ENCODE measurements around the gene SYCE3.
A peak's percentile ranks its signal among the peaks of the same experiment; 100 is the strongest.
"Not testable (repeated sequence)": the region's sequence is repeated elsewhere in the genome, so short reads cannot be mapped to it uniquely, and the experiment has no call there.

SYCE3 gene

GRCh38 chr22:50529897-50530579 is 32.7 kb downstream of the SYCE3 start, which contains the start of gene TYMP:
Gene TYMP, minus strand, starts transcription at chr22:50530012. Its CDS starts 303 bp downstream, at chr22:50529709.
- peak; percentile 54 to 61 for DNase-seq

DNA sequence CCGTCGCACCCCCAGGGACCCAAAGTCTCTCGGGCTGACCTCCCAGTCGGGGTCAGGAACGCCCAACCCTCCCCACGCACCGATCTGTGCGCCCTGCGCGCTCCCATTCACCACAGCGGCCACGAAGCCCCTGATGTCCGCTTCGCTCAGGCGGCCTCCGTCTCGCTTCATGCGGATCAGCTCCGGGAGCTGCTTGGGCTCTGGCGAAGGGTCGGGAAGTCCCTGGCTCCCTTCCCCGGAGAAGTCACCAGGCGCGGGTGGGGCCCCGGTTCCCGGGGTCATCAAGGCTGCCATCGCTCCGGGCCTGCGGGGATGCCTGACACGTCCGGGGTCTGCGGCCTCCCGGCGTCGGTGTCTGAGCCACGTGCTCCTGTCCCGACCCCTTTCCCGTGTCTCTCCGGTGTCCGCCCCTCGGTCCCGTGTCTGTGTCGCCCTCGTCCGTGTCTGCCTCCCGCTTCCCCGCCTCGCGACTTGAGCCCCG is 33.3 kb downstream of the SYCE3 start:
- DNase-seq: no peak

GRCh38 chr22:50528682-50529415 is 33.9 kb downstream of the SYCE3 start:
- no peak for DNase-seq

GRCh38 chr22:50527921-50528681 is 34.6 kb downstream of the SYCE3 start:
- no peak for DNase-seq

GRCh38 chr22:50526834-50527801 is 35.6 kb downstream of the SYCE3 start:
- no peak for DNase-seq

- peak; percentile 80 to 81 for DNase-seq
Measured at GRCh38 chr22:50526108-50526833, 36.4 kb downstream of the SYCE3 start.

- DNase-seq: no peak
Measured at GRCh38 chr22:50525858-50526107, 36.9 kb downstream of the SYCE3 start.

GRCh38 chr22:50525104-50525857 is 37.4 kb downstream of the SYCE3 start, which contains the start of gene SCO2:
Gene SCO2, minus strand, starts transcription at chr22:50525598. Its CDS starts 1,187 bp downstream, at chr22:50524411.
- DNase-seq: peak; percentile 97 to 98

- DNase-seq: no peak
Measured at GRCh38 chr22:50524676-50525103, 38.0 kb downstream of the SYCE3 start.

DNA sequence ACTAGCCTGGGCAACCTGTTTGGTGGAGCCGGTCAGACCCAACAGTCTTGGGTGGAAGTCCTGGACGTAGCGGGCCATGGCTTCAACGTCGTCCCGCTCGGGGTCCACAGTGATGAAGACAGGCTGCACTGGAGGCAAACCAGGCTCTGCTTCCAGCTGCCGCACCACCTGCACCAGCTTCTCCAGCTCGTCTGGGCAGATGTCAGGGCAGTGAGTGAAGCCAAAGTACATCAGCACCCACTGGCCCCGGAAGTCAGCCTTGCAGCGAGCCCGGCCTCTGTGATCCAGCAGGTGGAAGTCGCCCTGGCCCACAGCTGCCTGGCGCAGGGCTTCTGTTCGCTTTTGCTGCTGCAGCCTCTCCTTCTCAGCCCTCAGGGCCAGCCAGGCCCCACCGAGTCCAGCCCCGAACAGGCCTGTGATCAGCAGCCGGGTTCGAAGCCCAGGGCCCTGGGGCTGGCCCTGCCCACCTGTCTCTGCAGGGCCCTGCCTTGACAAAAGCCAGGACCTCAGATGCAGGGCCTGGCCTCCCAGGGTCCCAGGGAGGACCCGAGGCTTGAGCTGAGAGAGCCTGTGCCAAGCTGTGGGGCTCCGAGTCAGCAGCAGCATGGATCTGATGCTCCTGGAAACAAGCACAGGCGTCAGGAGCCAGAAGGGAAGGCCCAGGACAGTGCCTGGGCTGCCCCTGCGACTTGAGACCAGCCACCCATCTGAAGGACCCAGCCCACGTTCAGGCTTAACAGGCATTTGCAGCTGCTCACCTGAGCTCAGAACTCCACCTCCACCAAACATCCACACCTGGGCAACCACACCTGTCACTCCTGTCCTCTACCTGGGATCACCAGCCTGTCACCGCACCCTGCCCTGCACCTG is 38.7 kb downstream of the SYCE3 start:
- DNase-seq: no peak

DNA sequence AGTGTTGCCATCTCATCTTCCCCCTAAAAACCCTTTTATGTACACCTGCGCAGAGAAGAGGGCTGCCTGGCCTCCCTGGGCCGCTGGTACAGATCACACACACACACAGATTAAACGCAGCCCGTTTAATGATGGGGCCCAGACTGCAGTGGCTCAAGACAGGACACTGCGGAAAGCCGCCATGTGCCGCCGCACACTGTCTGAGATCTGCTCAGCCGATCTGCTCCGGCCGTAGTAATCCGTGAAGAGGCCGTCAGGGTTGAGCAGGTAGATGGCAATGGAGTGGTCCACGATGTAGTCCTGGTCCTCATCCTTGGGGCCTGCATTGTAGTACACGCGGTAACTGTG is 39.3 kb downstream of the SYCE3 start:
- DNase-seq: no peak

DNA sequence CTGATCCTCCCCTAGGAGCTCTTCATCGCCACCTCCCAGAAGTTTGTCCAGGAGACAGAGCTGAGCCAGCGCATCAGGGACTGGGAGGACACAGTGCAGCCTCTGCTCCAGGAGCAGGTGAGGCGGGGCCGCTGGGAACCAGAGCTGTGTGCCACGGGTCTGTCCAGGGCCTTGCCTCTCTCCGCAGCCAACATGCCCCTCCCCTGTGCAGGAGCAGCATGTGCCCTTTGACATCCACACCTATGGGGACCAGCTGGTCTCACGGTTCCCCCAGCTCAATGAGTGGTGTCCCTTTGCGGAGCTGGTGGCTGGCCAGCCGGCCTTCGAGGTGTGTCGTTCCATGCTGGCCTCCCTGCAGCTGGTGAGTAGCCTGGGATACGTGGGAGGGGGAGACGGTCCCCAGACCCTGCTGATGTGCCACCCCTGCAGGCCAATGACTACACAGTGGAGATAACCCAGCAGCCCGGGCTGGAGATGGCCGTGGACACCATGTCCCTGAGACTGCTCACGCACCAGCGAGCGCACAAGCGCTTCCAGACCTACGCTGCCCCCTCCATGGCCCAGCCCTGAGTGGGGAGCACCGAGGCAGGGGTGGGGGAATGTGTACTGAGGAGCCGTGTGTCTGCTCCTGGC is 39.8 kb downstream of the SYCE3 start:
- no peak for DNase-seq

DNA sequence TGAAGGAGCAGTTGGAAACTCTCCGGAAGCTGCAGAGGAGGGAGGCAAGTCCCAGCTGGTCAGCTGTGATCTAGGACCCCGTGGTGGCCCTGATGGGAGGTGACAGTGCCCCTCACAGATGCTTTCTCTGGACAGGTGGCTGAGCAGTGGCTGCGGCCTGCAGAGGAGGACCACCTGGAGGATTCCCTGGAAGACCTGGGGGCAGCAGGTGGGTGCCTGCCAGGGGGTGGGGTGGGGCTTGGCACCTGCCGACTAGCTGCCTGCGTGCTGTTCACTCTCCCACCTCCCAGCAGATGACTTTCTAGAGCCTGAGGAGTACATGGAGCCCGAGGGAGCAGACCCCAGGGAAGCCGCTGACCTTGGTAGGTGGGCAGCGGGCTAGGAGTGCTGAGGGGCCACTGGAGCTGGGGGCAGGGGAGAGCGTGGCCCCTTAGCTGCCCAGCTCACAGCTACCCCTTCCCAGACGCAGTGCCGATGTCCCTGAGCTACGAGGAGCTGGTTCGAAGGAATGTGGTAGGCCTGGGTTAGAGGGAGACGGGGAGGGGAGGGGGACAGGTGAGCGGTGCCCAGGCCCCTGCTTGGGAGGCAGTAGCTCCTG is 40.4 kb downstream of the SYCE3 start:
- DNase-seq: no peak

DNA sequence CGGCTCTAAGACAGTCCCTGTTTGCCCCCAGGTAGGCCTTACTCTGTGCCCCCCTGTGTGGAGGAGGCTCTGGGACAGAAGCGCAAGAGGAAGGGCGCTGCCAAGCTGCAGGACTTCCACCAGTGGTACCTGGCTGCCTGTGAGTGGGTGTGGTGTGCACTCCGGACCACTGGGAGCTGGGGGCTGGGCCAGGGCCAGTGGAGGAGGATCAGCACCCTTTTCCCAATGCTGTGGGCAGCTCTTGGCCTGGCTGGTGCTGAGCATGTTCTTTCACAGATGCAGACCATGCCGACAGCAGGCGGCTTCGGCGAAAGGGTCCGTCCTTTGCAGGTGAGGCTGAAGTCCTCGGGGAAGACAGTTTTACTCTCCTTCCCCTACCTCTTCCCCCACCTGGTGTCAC is 41.0 kb downstream of the SYCE3 start:
- no peak for DNase-seq

GRCh38 chr22:50520826-50521453 is 41.8 kb downstream of the SYCE3 start:
- no peak for DNase-seq

DNA sequence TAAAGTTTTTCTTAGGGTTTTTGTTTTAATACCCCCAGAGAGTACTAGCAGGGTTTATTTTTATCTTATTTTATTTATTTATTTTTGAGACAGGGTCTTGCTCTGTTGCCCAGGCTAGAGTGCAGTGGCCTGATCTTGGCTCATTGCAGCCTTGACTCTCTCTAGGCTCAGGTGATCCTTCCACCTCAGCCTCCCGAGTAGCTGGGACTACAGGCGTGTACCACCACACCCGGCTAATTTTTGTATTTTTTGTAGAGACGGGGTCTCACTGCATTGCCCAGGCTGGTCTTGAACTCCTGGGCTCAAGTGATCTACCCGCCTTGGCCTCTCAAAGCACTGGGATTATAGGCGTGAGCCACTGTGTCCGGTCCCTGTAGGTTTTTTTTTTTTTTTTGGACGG is 42.5 kb downstream of the SYCE3 start:
- not testable (repeated sequence) for DNase-seq

GRCh38 chr22:50519151-50519550 is 43.6 kb downstream of the SYCE3 start:
- DNase-seq: no peak

DNA sequence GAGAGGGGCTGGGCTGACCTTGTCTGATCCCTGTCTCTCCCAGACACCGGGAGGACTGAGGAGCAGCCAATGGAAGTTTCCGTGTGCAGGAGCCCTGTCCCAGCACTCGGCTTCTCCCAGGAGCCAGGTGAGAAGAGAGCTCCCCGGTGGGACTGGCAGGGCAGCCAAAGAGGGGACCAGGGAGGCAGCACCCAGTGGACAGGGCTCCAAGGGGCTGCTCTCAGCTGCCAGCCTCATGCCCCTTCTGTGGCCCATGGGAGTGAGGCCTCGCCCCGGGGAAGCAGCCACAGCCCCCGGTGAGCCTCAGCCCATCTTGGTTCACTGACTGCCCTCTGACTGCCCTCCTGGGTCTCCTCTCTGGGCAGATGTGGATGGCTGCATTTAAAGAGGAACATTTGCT is 44.1 kb downstream of the SYCE3 start:
- DNase-seq: no peak

All from activated CD4-positive, alpha-beta T cell treated with anti-CD3 and anti-CD28 coated beads, Interleukin-2, amount 50 U/mL, for 4 hours (primary cell).